Cardiac septum (tissue), 1 donor: ENCODE results near the gene ZNF611. TPM values are rescaled to one million over a fixed set of nuclear protein-coding genes. Genes with fewer than 3 reads are reported as not detected.
"Not testable (repeated sequence)": the region's sequence is repeated elsewhere in the genome, so short reads cannot be mapped to it uniquely, and the experiment has no call there.

Experiments
- DNase-seq: peaks from one replicate; pipeline ENCODE4 v3.0.0-alpha.2; 2020; ENCODE audit warnings: low spot score
- intact Hi-C: fragments of 100-400 bp; cut with DNase I; formaldehyde crosslinking; loops from one replicate; pipeline ENCODE4 v1.14.0; 2022
- total RNA-seq: library from RNA; stranded (reverse); fragmentation: NEBNext Ultra II Directional; extraction: Animal tissue kit (Norgen Biotek cat#: 25700); gene quantifications from one replicate; pipeline ENCODE4 v1.2.1, GENCODE V29; 2021
- donor health status: DM: no; HTN: no; CAD: no.

ZNF611 gene
- total RNA-seq, 1 donor from 2014 or later, result 6.8 TPM

GRCh38 chr19:52722062-52723003 lies 12.5 kb downstream of the ZNF611 start:
- no peak for DNase-seq
- intact Hi-C loops, result no loop called here

GRCh38 chr19:52720541-52720940 lies 14.3 kb downstream of the ZNF611 start:
- DNase-seq, intact Hi-C loops: not testable (repeated sequence)

GRCh38 chr19:52716522-52716921 lies 18.3 kb downstream of the ZNF611 start:
- DNase-seq, result no peak
- intact Hi-C loops, result no loop called here

GRCh38 chr19:52715902-52716301 lies 18.9 kb downstream of the ZNF611 start:
- DNase-seq, intact Hi-C loops: not testable (repeated sequence)

- DNase-seq, intact Hi-C loops: not testable (repeated sequence)
These were observed 19.5 kb downstream of the ZNF611 start for GRCh38 chr19:52715330-52715729.

GRCh38 chr19:52713051-52713450 lies 21.8 kb downstream of the ZNF611 start:
- intact Hi-C loops, DNase-seq: not testable (repeated sequence)

GRCh38 chr19:52711661-52712060 lies 23.2 kb downstream of the ZNF611 start:
- intact Hi-C loops, DNase-seq: not testable (repeated sequence)

- intact Hi-C loops, result no loop called here
- DNase-seq, result no peak
These were observed 24.3 kb downstream of the ZNF611 start for GRCh38 chr19:52710538-52710937.

- DNase-seq, intact Hi-C loops: not testable (repeated sequence)
These were observed 29.2 kb downstream of the ZNF611 start for GRCh38 chr19:52705615-52706014.

- intact Hi-C loops, result no loop called here
- DNase-seq, result no peak
These were observed 30.9 kb downstream of the ZNF611 start for GRCh38 chr19:52703917-52704316.

- DNase-seq, result no peak
- intact Hi-C loops, result no loop called here
These were observed 34.2 kb downstream of the ZNF611 start for GRCh38 chr19:52700673-52701072.

GRCh38 chr19:52699555-52699954 lies 35.3 kb downstream of the ZNF611 start:
- intact Hi-C loops, DNase-seq: not testable (repeated sequence)

- intact Hi-C loops, result no loop called here
- DNase-seq, result no peak
These were observed 38.8 kb downstream of the ZNF611 start for GRCh38 chr19:52695996-52696395.

GRCh38 chr19:52694921-52695320 lies 39.9 kb downstream of the ZNF611 start:
- intact Hi-C loops, result no loop called here
- DNase-seq, result no peak

GRCh38 chr19:52694281-52694680 lies 40.6 kb downstream of the ZNF611 start:
- DNase-seq, intact Hi-C loops: not testable (repeated sequence)

- intact Hi-C loops, result no loop called here
- DNase-seq, result no peak
These were observed 42.3 kb downstream of the ZNF611 start for GRCh38 chr19:52692431-52693008.

- intact Hi-C loops, result loop anchor here (2.0 kb wide), 1 partner anchor 43 kb away; the partner anchor contains the start of gene ZNF611
- no peak for DNase-seq
These were observed 43.1 kb downstream of the ZNF611 start for GRCh38 chr19:52691737-52692136.

- no peak for DNase-seq
- intact Hi-C loops, result loop anchor here (2.0 kb wide), 1 partner anchor 44 kb away; the partner anchor contains the start of gene ZNF611
These were observed 43.6 kb downstream of the ZNF611 start for GRCh38 chr19:52691215-52691610.

- intact Hi-C loops, result loop anchor here (2.0 kb wide), 1 partner anchor 44 kb away; the partner anchor contains the start of gene ZNF611
These were observed 44.3 kb downstream of the ZNF611 start for GRCh38 chr19:52690369-52691214.

More at GRCh38 chr19:52690369-52691214, 44.3 kb downstream of the ZNF611 start:
- DNase-seq, result peak; percentile 96
